LoVo (cell line): ENCODE results near the gene MPV17.
"Not testable (repeated sequence)": the region's sequence is repeated elsewhere in the genome, so short reads cannot be mapped to it uniquely, and the experiment has no call there.

Experiments used
- DNase-seq: peaks from one replicate; pipeline ENCODE4 v3.0.0-alpha.2; 2016; ENCODE audit warnings: low spot score

Gene MPV17

DNA sequence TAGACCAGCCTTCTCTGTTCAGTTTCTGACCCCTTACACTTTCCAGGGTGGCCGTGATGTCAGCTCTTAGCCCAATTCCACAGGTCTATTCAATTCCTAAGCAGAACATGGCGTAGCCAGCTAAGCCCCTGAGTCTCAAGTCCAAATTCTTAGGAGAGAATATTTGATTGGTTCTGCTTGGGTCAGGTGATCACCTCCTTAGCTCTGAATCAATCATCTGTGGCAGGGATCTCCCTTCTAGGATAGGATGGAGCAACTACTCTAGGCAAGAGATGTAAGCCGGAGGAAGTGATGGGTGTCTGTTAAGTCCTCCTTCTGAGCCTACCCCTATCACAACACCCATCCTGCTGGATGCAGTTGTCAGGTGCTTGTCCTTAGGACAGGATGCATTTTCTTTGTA lies 25.7 kb downstream of the MPV17 start:
- no peak for DNase-seq

DNA sequence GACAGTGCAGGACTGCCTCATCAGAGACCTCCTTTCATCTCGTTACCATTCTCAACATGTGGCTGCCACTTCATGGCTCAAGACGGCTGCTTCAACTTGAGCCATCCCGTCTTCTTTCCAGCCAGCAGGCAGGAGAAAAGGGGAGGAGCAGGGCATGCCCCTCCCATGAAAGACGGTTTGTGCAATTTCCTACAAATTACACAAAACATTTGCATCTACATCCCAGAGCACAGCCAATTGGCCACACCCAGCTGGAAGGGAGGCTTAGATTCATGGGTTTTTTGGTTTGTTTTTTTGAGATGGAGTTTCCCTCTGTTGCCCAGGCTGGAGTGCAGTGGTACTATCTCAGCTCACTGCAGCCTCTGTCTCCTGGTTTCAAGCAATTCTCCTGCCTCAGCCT lies 26.4 kb downstream of the MPV17 start:
- no peak for DNase-seq

DNA sequence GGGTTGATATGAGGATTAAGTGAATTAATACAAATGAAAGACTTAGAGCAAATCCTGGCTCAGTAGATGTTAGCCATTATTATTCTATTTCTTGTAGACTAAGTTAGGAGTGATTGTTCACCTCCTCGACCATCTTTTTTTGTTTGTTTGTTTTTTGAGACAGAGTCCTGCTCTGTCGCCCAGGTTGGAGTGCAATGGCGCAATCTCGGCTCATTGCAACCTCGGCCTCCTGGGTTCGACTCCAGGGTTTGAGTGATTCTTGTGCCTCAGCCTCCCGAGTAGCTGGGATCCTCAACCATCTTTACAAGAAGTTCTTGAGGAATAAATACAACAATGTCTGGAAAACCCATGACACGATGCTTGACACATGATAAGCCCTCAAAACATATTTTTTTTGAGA lies 28.0 kb downstream of the MPV17 start:
- DNase-seq, result no peak

DNA sequence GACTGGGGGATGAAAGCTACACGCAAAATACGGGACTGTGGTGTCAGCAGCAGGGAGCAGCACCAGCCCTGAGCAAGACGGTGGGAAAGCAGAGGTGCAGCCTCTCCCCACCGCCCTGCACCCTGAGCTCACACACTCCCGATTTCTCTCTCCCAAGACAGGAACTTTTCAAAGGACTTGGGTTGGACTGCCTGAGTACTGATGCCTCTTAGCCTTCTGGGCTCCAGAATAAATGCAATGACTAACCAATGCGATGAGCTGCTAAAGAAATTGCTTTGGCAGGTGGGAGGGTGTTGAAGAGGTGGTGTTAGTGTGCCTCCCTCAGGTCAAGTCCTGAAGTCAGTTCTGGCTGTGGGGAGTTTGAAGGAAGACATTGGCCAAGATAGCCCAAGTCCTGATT lies 31.0 kb downstream of the MPV17 start:
- no peak for DNase-seq

DNA sequence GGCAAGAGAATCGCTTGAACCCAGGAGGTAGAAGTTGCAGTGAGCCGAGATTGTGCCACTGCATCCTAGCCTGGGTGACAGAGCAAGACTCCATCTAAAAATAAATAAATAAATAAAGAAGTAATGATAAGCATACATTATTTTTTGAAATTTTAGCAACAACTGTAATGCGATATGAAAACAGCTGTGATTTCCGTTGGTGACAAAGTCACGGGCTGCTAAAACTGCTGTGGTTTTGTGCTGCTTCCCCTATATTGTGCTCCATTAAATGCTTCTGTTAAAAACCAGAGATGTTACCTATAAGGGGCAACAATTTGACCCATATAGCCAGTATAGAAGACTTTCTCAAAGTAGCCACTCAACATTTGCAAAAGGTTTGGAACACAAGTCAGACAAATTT lies 32.3 kb downstream of the MPV17 start:
- DNase-seq, result no peak

DNA sequence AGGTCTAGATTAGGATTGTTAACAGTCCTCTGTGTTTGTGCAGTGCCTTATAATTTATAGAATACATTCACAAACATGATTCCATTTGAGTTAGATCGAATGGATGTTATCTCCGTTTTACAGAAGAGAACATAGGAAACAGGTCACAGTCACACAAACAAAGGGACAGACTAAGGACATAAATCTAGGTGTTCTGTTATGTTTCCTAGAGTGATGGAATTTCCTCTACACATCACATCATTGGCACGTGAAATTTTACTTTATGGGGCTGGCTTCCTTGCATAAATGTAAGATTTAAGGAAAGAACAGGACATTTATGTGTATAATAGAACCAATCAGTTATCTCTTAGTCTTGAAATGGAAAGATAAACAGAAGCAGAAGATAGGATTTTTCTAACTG lies 34.3 kb downstream of the MPV17 start:
- DNase-seq, result no peak

DNA sequence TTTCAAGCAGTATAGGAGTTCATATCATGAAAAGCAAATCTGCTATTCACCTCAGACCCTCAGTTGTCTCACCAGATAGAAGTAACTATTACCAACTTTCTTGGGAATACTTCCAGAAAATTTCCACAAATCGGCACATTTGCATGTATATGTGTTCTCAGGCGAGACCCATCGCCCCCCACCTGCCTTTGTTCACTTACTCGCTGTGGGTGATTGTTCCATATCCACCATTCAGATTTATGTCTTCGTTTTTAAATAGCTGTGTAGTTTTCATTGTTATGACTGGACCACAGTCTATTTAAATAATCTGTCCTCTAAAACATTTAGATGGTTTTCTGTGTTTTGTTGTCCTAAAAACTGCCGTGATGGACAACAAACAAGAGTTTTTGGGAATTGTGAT lies 37.4 kb downstream of the MPV17 start:
- no peak for DNase-seq

DNA sequence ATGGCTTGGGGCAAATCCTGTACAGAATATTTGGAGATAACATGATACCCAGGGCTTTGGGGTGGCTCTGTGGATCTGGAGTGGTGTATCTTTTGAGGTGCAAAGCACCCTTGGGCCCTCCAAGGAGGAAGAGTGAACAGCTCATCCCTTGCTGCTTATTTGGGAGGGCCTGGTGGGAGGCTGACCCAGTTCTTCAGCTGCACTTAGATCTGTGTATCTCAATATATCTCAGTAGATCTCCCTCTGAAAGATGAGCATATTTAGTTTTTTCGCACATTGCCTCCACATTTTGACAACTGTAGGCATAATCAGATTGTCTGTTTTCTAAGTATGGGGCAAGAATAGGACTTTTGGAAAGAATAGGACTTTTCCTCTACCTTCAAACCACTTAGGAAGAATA lies 37.9 kb downstream of the MPV17 start:
- no peak for DNase-seq

DNA sequence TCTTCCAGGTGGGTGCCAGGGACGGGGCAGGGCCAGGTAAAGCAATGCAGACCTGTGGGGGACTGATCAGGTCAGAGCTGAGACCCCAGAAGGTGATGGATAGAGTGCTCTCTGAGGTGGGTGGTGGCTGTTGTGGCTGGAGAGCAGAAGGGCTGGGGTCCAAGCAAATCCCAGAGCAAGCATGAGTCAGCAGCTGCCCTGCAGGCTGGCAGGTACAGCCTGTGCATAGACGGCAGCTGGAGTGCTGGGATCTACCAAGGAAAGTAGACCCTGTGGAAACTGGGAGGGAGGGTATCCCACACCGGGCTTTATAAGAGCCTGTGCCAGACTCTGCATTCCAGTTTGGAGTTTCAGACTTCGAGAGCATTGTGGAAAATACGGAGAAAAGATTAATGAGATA lies 40.0 kb downstream of the MPV17 start:
- no peak for DNase-seq

DNA sequence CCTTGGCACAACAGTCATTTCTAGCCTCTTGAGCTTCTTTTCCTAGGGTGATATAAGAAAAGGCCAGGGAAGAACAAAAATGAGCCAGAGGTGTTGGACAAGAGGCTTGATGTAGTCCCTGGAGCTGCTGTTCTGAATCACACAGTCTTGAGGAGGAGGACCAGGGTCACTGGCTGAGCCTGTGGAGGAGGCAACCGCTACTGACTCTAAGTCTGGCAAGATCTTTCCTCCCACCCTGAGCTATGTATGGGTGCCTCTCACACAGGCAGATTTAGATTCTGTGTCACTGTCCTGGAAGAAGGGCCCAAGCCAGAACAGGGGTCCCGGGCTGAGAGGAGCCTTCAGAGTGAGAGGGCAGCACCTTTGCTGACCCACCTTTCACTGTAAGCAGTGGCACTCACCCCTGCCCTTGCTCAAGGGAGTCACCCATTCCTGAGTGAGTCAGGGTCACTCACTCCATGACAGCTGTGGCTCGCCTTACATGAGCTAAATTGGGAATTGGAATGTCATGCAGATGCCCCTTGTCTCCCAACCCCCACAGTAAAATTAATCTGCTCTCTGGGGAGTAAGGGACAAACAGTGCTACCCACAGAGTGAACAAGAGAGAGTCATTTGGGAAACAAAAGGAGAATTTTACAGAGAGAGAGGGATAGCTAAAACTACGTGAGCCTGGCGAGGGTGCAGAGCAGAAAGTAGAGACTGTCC lies 40.9 kb downstream of the MPV17 start, which contains the start of gene TRIM54:
Gene TRIM54 (plus strand): TSS at position 575 of the 705 bp plus-strand sequence. CDS start 303 bp downstream, outside the sequence.
- DNase-seq, result no peak

DNA sequence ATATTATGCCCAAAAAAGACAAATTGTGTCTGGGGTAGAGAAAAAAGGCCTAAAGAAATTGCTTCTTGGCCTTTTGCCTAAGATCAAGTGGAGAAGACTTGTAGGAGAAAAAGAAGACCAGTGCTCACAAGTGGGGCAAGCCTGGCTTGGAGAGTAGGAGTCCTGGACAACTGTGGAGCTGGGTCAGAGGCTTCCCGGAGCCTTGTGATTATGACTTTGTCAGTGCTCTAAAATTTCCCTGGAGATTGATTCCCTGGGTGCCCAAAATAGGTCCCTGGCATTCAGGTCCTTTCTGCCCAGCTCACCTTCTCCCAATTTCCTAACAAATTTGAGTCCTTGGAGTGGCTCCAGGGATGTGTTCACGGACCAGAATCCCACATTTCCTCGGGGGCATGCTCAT lies 41.5 kb downstream of the MPV17 start:
- DNase-seq, result no peak

DNA sequence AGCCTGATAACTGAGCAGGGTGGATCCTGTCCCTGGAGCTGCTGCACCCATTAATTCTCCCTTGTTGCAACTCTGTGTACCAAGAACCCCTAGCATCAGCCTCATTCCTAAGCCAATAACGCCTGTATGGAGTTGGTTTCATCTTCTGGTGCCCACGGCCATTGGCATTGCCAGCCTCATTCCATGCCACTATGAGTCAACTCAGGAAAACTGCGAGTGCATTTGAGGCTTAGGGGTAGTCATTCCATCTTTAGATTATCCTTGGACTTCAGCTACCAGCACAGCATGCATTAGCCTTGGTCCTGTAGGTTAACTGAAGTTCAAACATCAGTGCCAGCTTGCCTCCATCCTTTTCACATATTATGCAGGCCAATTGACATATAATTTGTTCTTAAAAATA lies 42.1 kb downstream of the MPV17 start:
- no peak for DNase-seq

DNA sequence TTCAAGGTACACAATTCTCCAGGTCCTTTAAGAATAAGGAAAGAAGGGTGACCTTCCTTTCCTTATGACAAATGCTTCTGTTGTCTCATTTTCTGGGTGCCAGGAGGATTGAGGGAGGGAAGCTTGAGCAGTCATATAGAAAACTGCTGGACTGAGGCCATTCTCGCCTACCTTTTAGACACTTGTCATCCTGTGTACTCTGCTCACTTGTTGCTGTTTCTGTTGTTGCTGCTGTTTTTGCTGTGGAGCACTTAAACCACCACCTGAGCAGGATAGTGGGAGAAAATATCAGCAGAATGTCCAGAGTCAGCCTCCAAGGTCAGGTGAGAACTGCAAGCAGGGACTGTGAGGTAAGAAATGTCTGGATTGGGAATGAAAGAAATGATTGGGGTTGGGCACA lies 44.9 kb downstream of the MPV17 start:
- no peak for DNase-seq

DNA sequence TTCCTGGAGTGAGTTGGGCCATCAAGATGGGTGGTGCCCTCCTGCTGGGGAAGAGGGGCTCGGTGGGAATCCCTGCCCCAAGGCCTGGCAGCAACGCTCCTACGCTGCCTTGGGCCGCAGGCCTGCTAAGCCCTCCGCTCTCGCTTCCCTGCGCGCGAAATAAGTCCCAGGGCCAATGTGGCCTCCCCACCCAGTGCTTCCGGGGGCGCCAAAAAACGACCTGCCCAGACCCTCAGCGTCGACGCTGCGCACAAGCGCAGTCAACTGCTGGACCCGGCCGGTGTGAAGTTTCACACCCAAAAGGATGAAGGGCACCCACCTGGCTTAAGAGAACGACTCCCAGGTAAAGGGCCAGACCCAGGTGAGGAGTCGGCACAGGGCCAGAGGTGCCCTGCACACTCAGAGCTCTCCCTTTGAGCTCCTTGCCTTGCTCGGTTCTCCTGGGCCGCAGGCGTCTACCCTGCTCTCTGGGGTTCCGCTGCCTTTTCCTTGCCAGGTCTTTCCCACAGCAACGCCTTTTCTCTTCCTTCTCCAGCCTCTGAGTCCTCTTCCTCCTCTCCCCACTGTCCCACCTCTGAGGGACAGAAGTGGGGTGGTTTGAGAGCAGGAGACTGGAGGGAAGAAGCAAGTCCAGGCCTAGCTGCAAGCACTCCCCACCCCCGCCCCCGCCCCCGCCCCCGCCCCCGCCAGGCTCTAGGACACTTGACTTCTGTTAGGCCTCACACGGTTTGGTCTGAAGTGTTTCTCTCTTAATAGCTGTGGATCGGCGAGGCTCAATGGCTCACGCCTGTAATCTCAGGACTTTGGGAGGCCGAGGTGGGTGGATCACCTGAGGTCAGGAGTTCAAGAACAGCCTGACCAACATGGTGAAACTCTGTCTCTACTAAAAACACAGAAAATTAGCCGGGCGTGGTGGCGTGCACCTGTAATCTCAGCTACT lies 47.4 kb downstream of the MPV17 start, which contains the start of gene DNAJC5G:
Gene DNAJC5G (plus strand): TSS at position 223 of the 940 bp plus-strand sequence. CDS start 1,296 bp downstream, outside the sequence.
- DNase-seq, result no peak

DNA sequence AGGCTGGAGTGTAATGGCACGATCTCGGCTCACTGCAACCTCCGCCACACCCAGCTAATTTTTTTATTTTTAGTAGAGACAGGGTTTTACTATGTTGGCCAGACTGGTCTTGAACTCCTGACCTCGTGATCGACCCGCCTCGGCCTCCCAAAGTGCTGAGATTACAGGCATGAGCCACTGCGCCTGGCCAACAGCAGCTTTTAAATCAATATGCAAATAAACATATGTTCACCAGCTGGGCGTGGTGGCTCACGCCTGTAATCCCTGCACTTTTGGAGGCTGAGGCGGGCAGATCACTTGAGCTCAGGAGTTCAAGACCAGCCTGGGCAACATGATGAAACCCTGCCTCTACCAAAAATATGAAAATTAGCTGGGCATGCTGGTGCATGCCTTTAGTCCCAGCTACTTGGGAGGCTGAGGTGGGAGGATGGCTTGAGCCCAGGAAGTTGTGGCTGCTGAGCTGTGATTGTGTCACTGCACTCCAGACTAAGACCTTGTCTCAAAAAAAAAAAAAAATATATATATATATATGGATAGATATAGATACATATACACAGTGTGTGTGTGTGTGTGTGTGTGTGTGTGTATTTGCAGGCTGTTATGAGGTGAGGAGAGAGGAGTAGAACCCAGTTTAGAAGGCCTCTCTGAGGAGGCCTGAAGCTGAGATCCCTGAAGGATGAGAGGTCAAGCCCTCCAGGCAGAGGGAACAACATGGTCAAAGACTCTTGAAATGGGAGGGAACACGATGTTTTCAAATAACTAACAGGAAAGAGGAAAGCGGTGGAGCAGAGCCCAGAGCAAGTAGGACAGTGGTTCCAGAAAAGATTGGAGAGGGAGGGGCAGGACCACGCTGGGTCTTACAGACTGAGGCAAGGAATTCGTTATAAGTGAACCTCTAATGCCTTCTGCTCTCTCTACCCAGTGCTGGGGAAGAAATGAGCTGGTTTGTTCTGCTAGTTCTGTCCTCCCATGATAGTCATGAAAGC lies 50.1 kb downstream of the MPV17 start:
- not testable (repeated sequence) for DNase-seq

DNA sequence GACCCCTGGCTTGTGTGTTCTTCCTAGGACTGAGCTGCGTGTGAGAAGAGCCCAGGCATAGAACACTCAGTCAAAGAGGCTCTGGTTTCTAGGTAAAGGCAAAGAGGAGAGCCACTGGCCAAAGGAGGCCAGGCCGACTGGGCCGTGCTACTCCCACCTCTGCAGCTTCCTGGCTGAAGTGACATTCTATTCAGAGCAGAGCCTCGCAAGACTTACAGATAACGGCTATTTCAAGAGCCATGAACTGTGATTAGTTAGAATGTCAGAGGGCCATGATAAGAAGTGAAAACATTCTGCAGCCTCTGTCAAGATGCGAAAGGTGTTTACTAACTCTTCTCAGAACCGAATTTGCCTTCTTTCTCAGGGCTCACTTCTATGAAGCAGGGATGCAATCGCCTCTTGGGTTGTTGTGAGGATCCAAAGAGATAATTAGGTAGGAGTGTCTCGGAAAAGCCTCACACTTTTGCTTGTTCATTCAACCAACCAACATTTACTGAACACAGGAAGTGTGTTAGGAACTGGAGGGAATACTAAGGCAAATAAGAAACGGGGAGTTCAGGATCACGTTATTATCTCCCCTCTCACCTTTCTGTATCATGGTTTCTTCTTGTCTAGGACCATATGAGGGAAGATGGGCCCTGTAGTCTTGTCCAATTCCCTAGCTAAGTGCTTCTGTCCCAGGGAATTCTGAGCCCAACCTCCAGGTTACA lies 51.1 kb downstream of the MPV17 start:
- DNase-seq, result no peak

DNA sequence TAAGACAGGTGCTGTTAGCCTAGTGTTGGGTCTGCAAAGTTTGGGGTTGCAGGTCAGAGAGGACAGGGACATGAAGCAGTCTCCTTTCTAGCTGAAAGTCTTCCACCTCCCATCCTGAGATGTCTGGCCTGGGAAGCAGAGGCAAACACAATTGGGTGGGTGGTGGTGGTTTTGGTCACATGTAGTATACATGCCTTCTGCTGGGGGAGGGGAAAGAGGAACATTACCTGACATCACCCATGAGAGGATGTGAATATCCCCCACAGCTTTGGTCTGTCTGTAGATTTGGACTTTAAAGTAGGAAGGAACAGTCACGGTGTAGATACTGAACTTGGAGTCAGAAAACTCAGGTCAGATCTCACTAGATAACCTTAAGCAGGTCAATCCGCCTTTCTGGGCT lies 52.2 kb downstream of the MPV17 start:
- DNase-seq, result no peak

DNA sequence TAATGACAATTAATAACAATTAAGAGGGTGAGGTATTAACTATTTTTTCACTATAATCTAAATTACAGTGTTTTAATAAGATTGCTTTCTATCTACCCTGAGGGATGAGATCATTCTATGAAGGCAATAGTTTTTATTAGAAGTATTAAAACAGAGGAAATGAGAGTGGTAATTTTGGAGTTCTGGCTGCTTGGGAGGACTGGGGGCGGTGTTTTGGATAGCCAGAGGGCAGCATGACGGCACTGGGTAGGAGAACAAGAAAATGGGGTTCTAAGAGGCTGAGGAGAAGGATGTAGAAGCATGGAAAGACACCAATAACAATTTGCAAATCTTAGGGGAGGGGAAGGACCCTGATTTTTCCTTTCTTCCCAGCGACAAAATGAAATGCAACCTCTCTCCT lies 52.8 kb downstream of the MPV17 start:
- no peak for DNase-seq

DNA sequence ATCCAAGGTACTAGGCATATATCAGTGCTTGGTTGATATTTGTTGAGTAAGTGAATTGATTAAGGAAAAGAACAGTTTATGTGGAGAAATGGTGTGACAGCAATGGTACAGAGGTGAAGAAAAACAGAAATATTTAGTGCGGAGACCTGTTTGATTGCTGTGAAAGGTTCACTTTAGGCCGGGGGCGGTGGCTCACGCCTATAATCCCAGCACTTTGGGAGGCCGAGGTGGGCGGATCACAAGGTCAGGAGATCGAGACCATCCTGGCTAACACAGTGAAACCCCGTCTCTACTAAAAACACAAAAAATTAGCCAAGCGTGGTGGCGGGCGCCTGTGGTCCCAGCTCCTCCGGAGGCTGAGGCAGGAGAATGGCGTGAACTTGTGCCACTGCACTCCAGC lies 54.6 kb downstream of the MPV17 start:
- not testable (repeated sequence) for DNase-seq

DNA sequence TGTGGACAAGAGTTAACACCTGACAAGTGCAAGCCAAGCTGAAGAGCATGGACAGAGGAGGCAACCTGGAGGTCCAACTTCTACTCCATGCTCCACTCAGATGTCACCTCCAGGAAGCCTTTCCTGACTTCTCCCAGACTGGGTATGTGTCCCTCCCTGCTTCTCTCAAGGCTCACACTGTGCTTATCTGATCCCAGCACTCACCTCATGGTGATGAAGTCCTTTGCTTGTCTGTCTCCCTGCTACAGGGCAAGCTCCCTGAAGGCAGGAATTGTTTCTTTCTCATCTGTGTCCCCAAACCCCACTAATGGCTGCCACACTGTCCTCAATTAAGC lies 57.4 kb downstream of the MPV17 start:
- DNase-seq, result no peak

DNA sequence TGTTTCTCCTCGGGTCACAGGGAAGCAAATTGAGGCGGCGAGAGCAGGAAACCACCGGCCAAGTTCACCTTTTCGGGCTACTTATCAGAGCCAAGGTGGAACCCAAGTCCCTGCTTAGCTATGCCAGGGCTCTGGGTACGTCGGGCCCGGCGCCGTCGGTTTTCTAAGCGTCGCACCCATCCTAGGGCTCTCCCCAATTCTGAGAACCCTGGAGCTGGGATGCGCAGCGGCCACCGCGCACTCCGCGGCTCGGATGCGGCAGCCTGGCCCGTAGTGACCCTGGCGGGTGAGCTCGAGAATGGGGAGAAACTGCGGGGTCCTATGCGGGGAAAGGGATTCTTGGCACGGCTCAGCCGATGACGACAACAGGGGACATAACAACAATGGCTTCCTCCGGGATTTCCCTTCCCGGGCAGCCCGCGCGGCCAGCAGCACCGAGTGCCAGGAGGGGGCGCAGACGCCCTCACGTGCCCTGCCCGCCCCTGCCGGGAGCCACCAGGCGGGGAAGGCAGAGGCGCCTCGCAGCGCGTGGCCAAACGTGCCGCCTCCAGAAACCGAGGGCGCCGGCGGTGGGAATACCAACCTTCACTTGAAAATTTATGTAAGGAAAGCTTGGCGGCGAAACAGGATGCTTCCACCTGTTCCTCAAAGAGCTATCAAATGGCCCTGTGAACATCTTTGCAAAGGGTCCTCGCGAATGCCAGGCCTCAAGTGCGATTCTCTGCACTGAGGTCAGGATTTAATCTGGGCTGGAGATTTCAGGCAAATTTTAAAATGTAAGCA lies 58.0 kb downstream of the MPV17 start:
- peak; percentile 30 for DNase-seq
